Heart left ventricle (tissue), 13 donors: ENCODE results near the gene CSNK1G1.
A peak's percentile ranks its signal among the peaks of the same experiment; 100 is the strongest.

ENCODE experiments used
- CTCF ChIP-seq, 12 donors: fragments of 200-600 bp; sonication (generic) in 4 of 12; IDR thresholded peaks; one replicate each; pipeline versions ENCODE4 v1.5.0 to v1.8.0; 2018 to 2022; ENCODE audit warnings: antibody characterized with exemption in 12 of 12, mild to moderate bottlenecking in 5 of 12
- POLR2A ChIP-seq, 2 donors: fragments of 450-650 bp; IDR thresholded peaks; one replicate each; pipeline ENCODE4 v1.6.1; 2017; ENCODE audit warnings: antibody characterized with exemption in 2 of 2, mild to moderate bottlenecking in 2 of 2, moderate library complexity in 2 of 2
- donor health status: ischemic (EF 13 %, LVEDD 7.1; RV severe dilation, severe dysfunction).
- donor health status: DM: no; HTN: yes; CAD: no.
- donor health status: DM: no; HTN: no; CAD: no.
- donor health status: ischemic (EF 25% LVEDD 6.9; RV normal size, moderate dysfunction).
- donor health status: ischemic (EF 25% LVEDD 5.7; RV mildly dilated, moderate dysfunction).
- donor health status: ischemic (EF 35%, LVEDD 5.7; RV mildly dilated, moderate dysfunction).
- donor health status: nonischemic (EF 11% LVEDD 7.7; RV severe dilation, severe dysfunction).
- donor health status: DM: yes; HTN: yes; CAD: no.
- donor health status: PGD.
- donor health status: ischemic (EF 29% LVEDD 5.4; RV normal size, mild dysfunction).
- donor health status: nonischemic (EF 23%, LVEDD 6.1; RV moderate dilation, normal function).

GRCh38 chr15:64153480-64154367 is 202.2 kb downstream of the CSNK1G1 start:
- TF ChIP-seq CTCF (IDR thresholded peaks at IDR 0.05) = peak; percentile 94 to 99 (median 98)
- no peak for TF ChIP-seq POLR2A (IDR thresholded peaks at IDR 0.05)
